Keratinocyte (primary cell): ENCODE measurements around the gene MSANTD1. TPM values are rescaled to one million over a fixed set of nuclear protein-coding genes. Genes with fewer than 3 reads are reported as not detected.

Source experiments
- DNase-seq: peaks from one replicate; pipeline ENCODE4 v3.0.0-alpha.2; 2011; ENCODE audit warnings: low read depth, missing footprints, low spot score
- FAIRE-seq: peaks from 2 replicates; lab custom pipeline; 2011; peaks lifted over from hg19 to GRCh38; lab: Jason Lieb, UNC
- H2AFZ ChIP-seq: 2 replicates; pipeline ENCODE4 v1.6.0; 2012; ENCODE audit warnings: low read length, control low read depth, inconsistent platforms; ENCODE audit not compliant: control insufficient read depth
- H3K27ac ChIP-seq: 2 replicates; pipeline ENCODE4 v1.5.1; 2011; ENCODE audit warnings: low read length; ENCODE audit not compliant: control insufficient read depth, insufficient read depth
- H3K27me3 ChIP-seq: 3 replicates; pipeline ENCODE4 v1.6.0; 2011; ENCODE audit warnings: low read length; ENCODE audit not compliant: control insufficient read depth, insufficient read depth; ENCODE audit errors: extremely low read depth
- H3K36me3 ChIP-seq, 2 experiments: 2 replicates in 1 of 2; 3 replicates in 1 of 2; pipeline ENCODE4 v1.5.1; 2011; ENCODE audit warnings: low read length in 2 of 2, mild to moderate bottlenecking in 1 of 2; ENCODE audit not compliant: control insufficient read depth in 2 of 2, insufficient read depth in 2 of 2; ENCODE audit errors: extremely low read depth in 1 of 2
- H3K4me1 ChIP-seq: 3 replicates; pipeline ENCODE4 v1.5.1; 2011; ENCODE audit warnings: low read length; ENCODE audit not compliant: control insufficient read depth, insufficient read depth; ENCODE audit errors: extremely low read depth
- H3K4me2 ChIP-seq: 3 replicates; pipeline ENCODE4 v1.6.0; 2011; ENCODE audit warnings: low read depth, low read length; ENCODE audit not compliant: control insufficient read depth, insufficient read depth; ENCODE audit errors: extremely low read depth
- H3K4me3 ChIP-seq, 3 experiments: fragments of 200-600 bp in 1 of 3; sonication (generic) in 1 of 3; 2 replicates in 2 of 3; 3 replicates in 1 of 3; pipeline ENCODE4 v1.5.1; 2011 to 2016; ENCODE audit warnings: low read length in 3 of 3, mild to moderate bottlenecking in 3 of 3, control low read depth in 2 of 3, inconsistent platforms in 1 of 3, low read depth in 1 of 3, mixed read lengths in 1 of 3, mixed run types in 1 of 3, moderate library complexity in 1 of 3; ENCODE audit not compliant: control insufficient read depth in 2 of 3, insufficient read depth in 2 of 3; ENCODE audit errors: extremely low read depth in 1 of 3
- H3K79me2 ChIP-seq: 2 replicates; pipeline ENCODE4 v1.6.0; 2012; ENCODE audit warnings: low read length; ENCODE audit not compliant: control insufficient read depth, insufficient read depth
- H3K9ac ChIP-seq: 3 replicates; pipeline ENCODE4 v1.6.0; 2011; ENCODE audit warnings: low read length; ENCODE audit not compliant: control insufficient read depth, insufficient read depth; ENCODE audit errors: extremely low read depth
- H3K9me1 ChIP-seq: 3 replicates; pipeline ENCODE4 v1.6.0; 2011; ENCODE audit warnings: low read length; ENCODE audit not compliant: control insufficient read depth, insufficient read depth; ENCODE audit errors: extremely low read depth
- H3K9me3 ChIP-seq: 2 replicates; pipeline ENCODE4 v1.5.1; 2012; ENCODE audit warnings: low read depth, low read length; ENCODE audit not compliant: control insufficient read depth
- H4K20me1 ChIP-seq: 3 replicates; pipeline ENCODE4 v1.6.0; 2011; ENCODE audit warnings: low read length; ENCODE audit not compliant: control insufficient read depth, insufficient read depth; ENCODE audit errors: extremely low read depth
- EZH2 ChIP-seq: IDR thresholded peaks from one replicate; pipeline ENCODE4 v1.6.1; 2012; ENCODE audit warnings: inconsistent platforms, mild to moderate bottlenecking, low read length, moderate library complexity
- dilution Hi-C: fragments of 300-500 bp; cut with MboI; formaldehyde crosslinking; loops from one replicate; pipeline ENCODE4 v1.7.0; 2020; ENCODE audit warnings: low sequenced_read_pairs; ENCODE audit not compliant: extremely low pct_ligation_motif_present
- polyA plus RNA-seq, 5 experiments: library from polyadenylated mRNA; depleted of rRNA in 3 of 5; stranded (reverse) in 3 of 5; stranded (forward) in 1 of 5; unstranded in 1 of 5; fragments of >200 nt; gene quantifications; 1 replicate in 1 of 5; 2 replicates in 3 of 5; 3 replicates in 1 of 5; pipeline versions ENCODE4 v1.2.1 to v1.2.3, GENCODE V29; 2011 to 2012; ENCODE audit warnings: missing spikeins in 2 of 5, low read depth in 1 of 5, low replicate concordance in 1 of 5
- TF ChIP-seq, protein P1 (sequence below), 3 experiments: IDR thresholded peaks in 1 of 3; conservative IDR thresholded peaks in 1 of 3; optimal IDR thresholded peaks in 1 of 3; 2 replicates in 2 of 3; 3 replicates in 1 of 3; pipeline versions ENCODE3 to v1.5.1; 2011; ENCODE audit warnings: low read length in 3 of 3, mild to moderate bottlenecking in 3 of 3, moderate library complexity in 2 of 3, control low read depth in 1 of 3, inconsistent platforms in 1 of 3; ENCODE audit not compliant: insufficient read depth in 2 of 3; ENCODE audit errors: extremely low read depth in 1 of 3

MSANTD1 gene
- polyA plus RNA-seq, 1 donor (not counting 4 experiments of a cell fraction or from before 2014, with no cell fraction given): not detected

DNA sequence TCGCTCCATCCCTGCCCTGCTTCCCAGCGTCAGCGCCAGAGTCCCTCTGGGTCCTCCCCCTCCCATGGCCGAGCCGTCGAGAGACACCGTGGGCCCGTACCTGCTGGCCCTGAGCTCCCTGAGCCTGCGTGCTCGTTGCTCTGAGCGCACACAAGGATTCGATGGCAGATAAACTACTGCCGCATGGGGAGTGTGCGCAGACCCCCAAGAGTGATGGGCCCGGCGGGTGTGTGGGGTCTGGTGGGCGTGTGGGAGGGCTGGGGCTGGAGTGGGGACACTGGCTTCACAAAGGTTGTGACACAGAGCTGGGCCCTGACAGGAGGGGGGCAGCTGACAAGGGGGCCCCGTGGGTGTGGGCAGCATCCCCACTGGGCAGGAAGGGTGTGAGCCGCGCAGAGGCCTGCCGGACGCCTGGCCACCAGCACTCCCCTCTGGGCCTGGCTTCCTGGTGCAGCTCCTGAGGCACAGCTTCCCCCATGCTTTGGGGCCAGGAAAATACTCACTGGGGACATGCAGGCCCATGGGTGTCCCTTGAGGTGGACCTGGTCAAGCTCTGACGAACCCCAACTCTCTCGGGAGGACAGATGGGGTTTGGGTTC, 39.1 kb downstream of the MSANTD1 start:
- no peak for DNase-seq
- Histone ChIP-seq H3K79me2 (no peaks in the 10 kb centered on the region), H3K27ac (no peak overlapping the region), H3K4me3 (no peak overlapping the region), H3K9me3 (no peaks in the 10 kb centered on the region), H3K36me3 (no peaks in the 10 kb centered on the region), H2AFZ (no peak overlapping the region), H3K4me1 (peaks cover 15% of the 10 kb centered on the region), H3K4me2 (no peak overlapping the region), H3K9me1 (no peaks in the 10 kb centered on the region), H4K20me1 (no peaks in the 10 kb centered on the region), H3K27me3 (peaks cover 39% of the 10 kb centered on the region), H3K9ac (no peak overlapping the region)
- TF ChIP-seq, protein P1, sequence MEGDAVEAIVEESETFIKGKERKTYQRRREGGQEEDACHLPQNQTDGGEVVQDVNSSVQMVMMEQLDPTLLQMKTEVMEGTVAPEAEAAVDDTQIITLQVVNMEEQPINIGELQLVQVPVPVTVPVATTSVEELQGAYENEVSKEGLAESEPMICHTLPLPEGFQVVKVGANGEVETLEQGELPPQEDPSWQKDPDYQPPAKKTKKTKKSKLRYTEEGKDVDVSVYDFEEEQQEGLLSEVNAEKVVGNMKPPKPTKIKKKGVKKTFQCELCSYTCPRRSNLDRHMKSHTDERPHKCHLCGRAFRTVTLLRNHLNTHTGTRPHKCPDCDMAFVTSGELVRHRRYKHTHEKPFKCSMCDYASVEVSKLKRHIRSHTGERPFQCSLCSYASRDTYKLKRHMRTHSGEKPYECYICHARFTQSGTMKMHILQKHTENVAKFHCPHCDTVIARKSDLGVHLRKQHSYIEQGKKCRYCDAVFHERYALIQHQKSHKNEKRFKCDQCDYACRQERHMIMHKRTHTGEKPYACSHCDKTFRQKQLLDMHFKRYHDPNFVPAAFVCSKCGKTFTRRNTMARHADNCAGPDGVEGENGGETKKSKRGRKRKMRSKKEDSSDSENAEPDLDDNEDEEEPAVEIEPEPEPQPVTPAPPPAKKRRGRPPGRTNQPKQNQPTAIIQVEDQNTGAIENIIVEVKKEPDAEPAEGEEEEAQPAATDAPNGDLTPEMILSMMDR (optimal IDR thresholded peaks at IDR 0.05 in 1 of 3, IDR thresholded peaks at IDR 0.05 in 1 of 3, conservative IDR thresholded peaks at IDR 0.05 in 1 of 3; ENCODE audit: extremely low read depth in 1 of 3, insufficient read depth in 2 of 3, low read length in 3 of 3): no peak
- no peak for TF ChIP-seq EZH2
- no peak for FAIRE-seq
- dilution Hi-C loops: no loop called here

GRCh38 chr4:3288571-3289094, 39.7 kb downstream of the MSANTD1 start:
- Histone ChIP-seq H3K36me3 (no peaks in the 10 kb centered on the region), H3K79me2 (no peaks in the 10 kb centered on the region), H3K9ac (no peak overlapping the region), H3K4me3 (no peak overlapping the region), H3K27ac (no peak overlapping the region), H3K9me3 (no peaks in the 10 kb centered on the region), H3K4me1 (peaks cover 15% of the 10 kb centered on the region), H2AFZ (no peak overlapping the region), H3K4me2 (no peak overlapping the region), H3K27me3 (peaks cover 39% of the 10 kb centered on the region), H4K20me1 (no peaks in the 10 kb centered on the region), H3K9me1 (no peaks in the 10 kb centered on the region)
- DNase-seq (no peak), FAIRE-seq (no peak)
- dilution Hi-C loops: no loop called here
- no peak for TF ChIP-seq EZH2
- TF ChIP-seq, protein P1 (optimal IDR thresholded peaks at IDR 0.05 in 1 of 3, IDR thresholded peaks at IDR 0.05 in 1 of 3, conservative IDR thresholded peaks at IDR 0.05 in 1 of 3; ENCODE audit: extremely low read depth in 1 of 3, insufficient read depth in 2 of 3, low read length in 3 of 3): no peak
